H9 (cell line): ENCODE measurements around the gene SHLD2. TPM values are rescaled to one million over a fixed set of nuclear protein-coding genes. Genes with fewer than 3 reads are reported as not detected.

Experiments used
- DNase-seq: peaks from one replicate; pipeline ENCODE4 v3.0.0-alpha.2; 2017
- H2AFZ ChIP-seq: one replicate; pipeline ENCODE4 v1.6.1; 2013; ENCODE audit warnings: mild to moderate bottlenecking, low read length, control low read depth, moderate library complexity
- H2AK5ac ChIP-seq: 2 replicates; pipeline ENCODE4 v1.6.1; 2013; ENCODE audit warnings: low read length, control low read depth, mixed read lengths; ENCODE audit not compliant: insufficient read length
- H2BK120ac ChIP-seq: one replicate; pipeline ENCODE4 v1.6.1; 2013; ENCODE audit warnings: low read depth, mild to moderate bottlenecking, low read length, control low read depth, inconsistent platforms; ENCODE audit not compliant: poor library complexity, severe bottlenecking
- H2BK12ac ChIP-seq: 2 replicates; pipeline ENCODE4 v1.6.1; 2013; ENCODE audit warnings: low read length, control low read depth, mixed read lengths, low read depth; ENCODE audit not compliant: insufficient read length
- H2BK15ac ChIP-seq: 2 replicates; pipeline ENCODE4 v1.6.1; 2013; ENCODE audit warnings: low read depth, low read length, control low read depth
- H2BK20ac ChIP-seq: one replicate; pipeline ENCODE4 v1.6.1; 2013; ENCODE audit warnings: low read depth, mild to moderate bottlenecking, low read length, control low read depth, inconsistent platforms; ENCODE audit not compliant: poor library complexity, severe bottlenecking
- H2BK5ac ChIP-seq: 2 replicates; pipeline ENCODE4 v1.6.1; 2013; ENCODE audit warnings: low read length, control low read depth, mixed read lengths; ENCODE audit not compliant: insufficient read length
- H3K14ac ChIP-seq: 2 replicates; pipeline ENCODE4 v1.6.1; 2013; ENCODE audit warnings: low read length, control low read depth; ENCODE audit not compliant: insufficient read depth
- H3K18ac ChIP-seq: 2 replicates; pipeline ENCODE4 v1.6.1; 2013; ENCODE audit warnings: low read depth, mild to moderate bottlenecking, mixed read lengths, low read length, control low read depth; ENCODE audit not compliant: insufficient read length
- H3K23ac ChIP-seq: 2 replicates; pipeline ENCODE4 v1.6.1; 2013; ENCODE audit warnings: low read length, control low read depth, mixed read lengths, low read depth; ENCODE audit not compliant: insufficient read length
- H3K23me2 ChIP-seq: 2 replicates; pipeline ENCODE4 v1.6.1; 2013; ENCODE audit warnings: low read depth, mild to moderate bottlenecking, mixed read lengths, low read length, control low read depth; ENCODE audit not compliant: insufficient read length, poor library complexity, severe bottlenecking
- H3K27ac ChIP-seq: 2 replicates; pipeline ENCODE4 v1.5.1; 2013; ENCODE audit warnings: low read length, control low read depth, mixed read lengths, low read depth; ENCODE audit not compliant: insufficient read length
- H3K27me3 ChIP-seq: 2 replicates; pipeline ENCODE4 v1.6.1; 2013; ENCODE audit warnings: low read length, control low read depth, inconsistent platforms; ENCODE audit not compliant: insufficient read depth
- H3K4ac ChIP-seq: 2 replicates; pipeline ENCODE4 v1.6.1; 2013; ENCODE audit warnings: low read depth, mild to moderate bottlenecking, control low read depth, inconsistent platforms, low read length, moderate library complexity
- H3K4me1 ChIP-seq: 2 replicates; pipeline ENCODE4 v1.6.1; 2013; ENCODE audit warnings: low read length, control low read depth, inconsistent platforms; ENCODE audit not compliant: insufficient read depth
- H3K4me2 ChIP-seq: 2 replicates; pipeline ENCODE4 v1.6.1; 2013; ENCODE audit warnings: low read length, control low read depth, mixed read lengths; ENCODE audit not compliant: insufficient read length, insufficient read depth
- H3K56ac ChIP-seq: 2 replicates; pipeline ENCODE4 v1.6.1; 2013; ENCODE audit warnings: low read depth, mild to moderate bottlenecking, mixed read lengths, low read length, control low read depth; ENCODE audit not compliant: insufficient read length
- H3K79me1 ChIP-seq: 2 replicates; pipeline ENCODE4 v1.6.1; 2013; ENCODE audit warnings: low read depth, mild to moderate bottlenecking, moderate library complexity, low read length, control low read depth, inconsistent platforms; ENCODE audit not compliant: insufficient read depth, poor library complexity, severe bottlenecking
- H3K79me2 ChIP-seq: 2 replicates; pipeline ENCODE4 v1.6.1; 2013; ENCODE audit warnings: low read length, control low read depth, inconsistent platforms; ENCODE audit not compliant: insufficient read depth
- H3K9ac ChIP-seq: 2 replicates; pipeline ENCODE4 v1.6.1; 2013; ENCODE audit warnings: low read length, control low read depth, mixed read lengths; ENCODE audit not compliant: insufficient read length; ENCODE audit errors: extremely low read depth
- H3K9me3 ChIP-seq: one replicate; pipeline ENCODE4 v1.6.1; 2013; ENCODE audit warnings: low read depth, low read length, inconsistent platforms; ENCODE audit not compliant: control insufficient read depth
- H3T11ph ChIP-seq: one replicate; pipeline ENCODE4 v1.6.1; 2013; ENCODE audit warnings: mild to moderate bottlenecking, low read length, control low read depth, inconsistent platforms
- H4K20me1 ChIP-seq: one replicate; pipeline ENCODE4 v1.6.1; 2013; ENCODE audit not compliant: control insufficient read depth, insufficient read length, insufficient read depth
- H4K5ac ChIP-seq: 2 replicates; pipeline ENCODE4 v1.6.1; 2013; ENCODE audit warnings: low read depth, mild to moderate bottlenecking, mixed read lengths, low read length, control low read depth; ENCODE audit not compliant: insufficient read length
- H4K8ac ChIP-seq: replicated peaks from 2 replicates; pipeline ENCODE4 v1.6.1; 2013; ENCODE audit warnings: low read length, control low read depth, mixed read lengths, low read depth; ENCODE audit not compliant: insufficient read length
- H4K91ac ChIP-seq: 2 replicates; pipeline ENCODE4 v1.6.1; 2013; ENCODE audit warnings: low read depth, mild to moderate bottlenecking, moderate library complexity, mixed read lengths, low read length, control low read depth; ENCODE audit not compliant: insufficient read length
- H3K27ac Mint-ChIP-seq, 3 experiments: 2 replicates in 2 of 3; 3 replicates in 1 of 3; pipeline ENCODE4 v1.8.0; 2020 to 2021; ENCODE audit warnings: mixed read lengths in 3 of 3, mild to moderate bottlenecking in 1 of 3, moderate library complexity in 1 of 3
- H3K27me3 Mint-ChIP-seq: 2 replicates; pipeline ENCODE4 v1.8.0; 2021; ENCODE audit warnings: low read depth, mild to moderate bottlenecking, moderate library complexity, mixed read lengths
- H3K36me3 Mint-ChIP-seq, 3 experiments: 2 replicates in 2 of 3; 3 replicates in 1 of 3; pipeline ENCODE4 v1.8.0; 2020 to 2021; ENCODE audit warnings: low read depth in 3 of 3, mixed read lengths in 3 of 3; ENCODE audit not compliant: insufficient read depth in 1 of 3
- H3K4me1 Mint-ChIP-seq, 2 experiments: 2 replicates each; pipeline ENCODE4 v1.8.0; 2020; ENCODE audit warnings: mixed read lengths in 2 of 2
- H3K4me3 Mint-ChIP-seq, 2 experiments: 2 replicates in 1 of 2; 3 replicates in 1 of 2; pipeline ENCODE4 v1.8.0; 2020 to 2021; ENCODE audit warnings: mild to moderate bottlenecking in 2 of 2, mixed read lengths in 2 of 2, moderate library complexity in 1 of 2
- H3K9me3 Mint-ChIP-seq, 2 experiments: 2 replicates in 1 of 2; 3 replicates in 1 of 2; pipeline ENCODE4 v1.8.0; 2020; ENCODE audit warnings: mild to moderate bottlenecking in 2 of 2, mixed read lengths in 2 of 2, moderate library complexity in 1 of 2
- WGBS: extraction: QIAGEN DNeasy Blood & Tissue Kit; methylation state at CpG from one replicate; pipeline ENCODE4 v1.1.7; 2013; ENCODE audit warnings: missing lambda C conversion rate, low lambda C conversion rate, mixed read lengths; ENCODE audit not compliant: insufficient read length; ENCODE audit errors: extremely low coverage; 5-methylcytosine and 5-hydroxymethylcytosine counted together
- total RNA-seq: library from RNA; stranded (reverse); gene quantifications from 2 replicates; pipeline ENCODE4 v1.2.1, GENCODE V29; 2021
- TF ChIP-seq, protein P1 (sequence below): fragments of 200-600 bp; sonication (generic); conservative IDR thresholded peaks from 3 replicates; pipeline ENCODE4 v1.8.0; 2021; ENCODE audit warnings: antibody characterized with exemption, mild to moderate bottlenecking

SHLD2 gene
- total RNA-seq, 1 experiment from 2014 or later = 27.8 TPM

DNA sequence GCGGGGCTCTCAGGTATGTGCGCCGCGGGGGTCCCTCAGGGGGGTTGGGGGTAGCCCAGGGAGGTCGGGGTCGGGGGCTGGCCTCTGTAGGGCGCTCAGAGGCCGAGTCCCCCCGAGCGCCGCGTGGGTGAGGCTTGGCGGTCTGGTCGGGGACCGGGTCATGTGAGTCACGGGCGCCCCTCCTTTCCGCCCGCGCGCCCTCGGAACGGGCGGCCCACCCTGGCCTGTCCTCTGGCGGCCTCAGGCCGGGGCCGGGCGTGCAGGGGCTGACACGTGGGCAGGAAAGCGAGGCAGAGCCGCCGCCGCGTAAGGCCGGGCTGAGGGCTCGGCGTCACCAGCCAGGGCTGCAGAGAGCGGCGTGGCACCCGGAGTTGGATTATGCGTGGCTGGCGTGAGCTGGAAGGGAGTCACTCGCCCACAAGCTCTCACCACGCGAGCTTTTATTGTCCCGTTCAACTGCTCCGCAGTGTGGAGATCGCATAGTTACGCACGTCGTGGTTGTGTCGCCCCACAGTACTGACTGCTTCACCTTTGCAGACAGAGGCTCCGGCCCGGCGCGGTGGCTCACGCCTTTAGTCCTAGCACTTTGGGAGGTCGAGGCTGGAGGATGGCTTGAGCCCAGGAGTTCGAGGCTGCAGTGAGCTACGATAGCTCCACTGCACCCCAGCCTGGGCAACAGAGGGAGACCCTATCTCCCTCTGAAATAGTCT, 385 bp downstream of the SHLD2 start:
- Mint-ChIP-seq H3K27me3 (no peaks in the 10 kb centered on the region), H3K27ac (peak overlapping the region; percentile 28 to 88 (median 83); a peak in 3 of 7 replicates), H3K9me3 (peaks cover 0 to 3% of the 10 kb centered on the region in 2 experiments; a peak in 1 of 5 replicates), H3K4me1 (peaks cover 31 to 34% of the 10 kb centered on the region in 2 experiments), H3K36me3 (peaks cover 4 to 22% (median 14%) of the 10 kb centered on the region in 3 experiments; a peak in 5 of 7 replicates), H3K4me3 (peak overlapping the region; percentile 74 to 88)
- Histone ChIP-seq H3K4ac (no peak overlapping the region), H3K79me1 (no peaks in the 10 kb centered on the region), H3K9ac (peak overlapping the region; percentile 61), H3K4me2 (peak overlapping the region; percentile 71), H3K79me2 (peaks cover 7% of the 10 kb centered on the region; the same call in 1 of the 2 replicates), H2AFZ (no peak overlapping the region), H2AK5ac (no peak overlapping the region), H3K14ac (peak overlapping the region; percentile 50), H3K27ac (no peak overlapping the region), H2BK12ac (no peak overlapping the region), H3K23me2 (peaks cover 6% of the 10 kb centered on the region), H3K9me3 (no peaks in the 10 kb centered on the region), H4K91ac (no peak overlapping the region), H3T11ph (no peak overlapping the region), H3K18ac (peak overlapping the region; percentile 84), H3K4me1 (no peaks in the 10 kb centered on the region), H4K5ac (no peak overlapping the region), H3K23ac (no peak overlapping the region), H2BK120ac (no peak overlapping the region), H2BK20ac (no peak overlapping the region), H3K27me3 (no peaks in the 10 kb centered on the region), H4K20me1 (no peaks in the 10 kb centered on the region), H4K8ac (no peak overlapping the region), H2BK5ac (no peak overlapping the region), H2BK15ac (no peak overlapping the region), H3K56ac (no peak overlapping the region)
- WGBS = no CpG with 5 or more reads among the region's 60 CpGs
- TF ChIP-seq, protein P1, sequence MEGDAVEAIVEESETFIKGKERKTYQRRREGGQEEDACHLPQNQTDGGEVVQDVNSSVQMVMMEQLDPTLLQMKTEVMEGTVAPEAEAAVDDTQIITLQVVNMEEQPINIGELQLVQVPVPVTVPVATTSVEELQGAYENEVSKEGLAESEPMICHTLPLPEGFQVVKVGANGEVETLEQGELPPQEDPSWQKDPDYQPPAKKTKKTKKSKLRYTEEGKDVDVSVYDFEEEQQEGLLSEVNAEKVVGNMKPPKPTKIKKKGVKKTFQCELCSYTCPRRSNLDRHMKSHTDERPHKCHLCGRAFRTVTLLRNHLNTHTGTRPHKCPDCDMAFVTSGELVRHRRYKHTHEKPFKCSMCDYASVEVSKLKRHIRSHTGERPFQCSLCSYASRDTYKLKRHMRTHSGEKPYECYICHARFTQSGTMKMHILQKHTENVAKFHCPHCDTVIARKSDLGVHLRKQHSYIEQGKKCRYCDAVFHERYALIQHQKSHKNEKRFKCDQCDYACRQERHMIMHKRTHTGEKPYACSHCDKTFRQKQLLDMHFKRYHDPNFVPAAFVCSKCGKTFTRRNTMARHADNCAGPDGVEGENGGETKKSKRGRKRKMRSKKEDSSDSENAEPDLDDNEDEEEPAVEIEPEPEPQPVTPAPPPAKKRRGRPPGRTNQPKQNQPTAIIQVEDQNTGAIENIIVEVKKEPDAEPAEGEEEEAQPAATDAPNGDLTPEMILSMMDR = no peak
- DNase-seq = peak; percentile 70
